EL (cell line): ENCODE measurements around the gene AMBRA1.

Experiments
- DNase-seq: peaks from one replicate; pipeline ENCODE4 v3.0.0-alpha.2; 2016

Gene AMBRA1

GRCh38 chr11:46363455-46364005, 230.3 kb downstream of the AMBRA1 start:
- DNase-seq: peak; percentile 49

- peak; percentile 67 for DNase-seq
Measured at GRCh38 chr11:46363031-46363407, 230.8 kb downstream of the AMBRA1 start.

GRCh38 chr11:46362156-46363030, 231.4 kb downstream of the AMBRA1 start:
- DNase-seq: no peak

- DNase-seq: peak; percentile 31
Measured at GRCh38 chr11:46361283-46362155, 232.3 kb downstream of the AMBRA1 start.

GRCh38 chr11:46360878-46361277, 232.9 kb downstream of the AMBRA1 start:
- DNase-seq: no peak

GRCh38 chr11:46359953-46360352, 233.9 kb downstream of the AMBRA1 start:
- no peak for DNase-seq

GRCh38 chr11:46357483-46357936, 236.3 kb downstream of the AMBRA1 start:
- no peak for DNase-seq

- DNase-seq: peak; percentile 36
Measured at GRCh38 chr11:46356924-46357482, 236.8 kb downstream of the AMBRA1 start.

GRCh38 chr11:46353698-46354097, 240.1 kb downstream of the AMBRA1 start:
- DNase-seq: no peak

- DNase-seq: no peak
Measured at GRCh38 chr11:46352063-46352841, 241.6 kb downstream of the AMBRA1 start.

GRCh38 chr11:46351606-46352005, 242.2 kb downstream of the AMBRA1 start:
- no peak for DNase-seq

GRCh38 chr11:46351148-46351547, 242.7 kb downstream of the AMBRA1 start:
- no peak for DNase-seq

GRCh38 chr11:46350695-46351094, 243.1 kb downstream of the AMBRA1 start:
- DNase-seq: no peak

GRCh38 chr11:46348566-46349401, 245.0 kb downstream of the AMBRA1 start:
- no peak for DNase-seq

- no peak for DNase-seq
Measured at GRCh38 chr11:46347637-46348311, 246.0 kb downstream of the AMBRA1 start.

GRCh38 chr11:46346886-46347636, 246.8 kb downstream of the AMBRA1 start, which contains the start of gene DGKZ:
Gene DGKZ, plus strand, starts transcription at chr11:46347463. Its CDS starts 197 bp downstream, at chr11:46347660.
- peak; percentile 85 for DNase-seq
